GM19324 (cell line): Measurements from ENCODE around the gene CPXM2.
"Not testable (repeated sequence)": the region's sequence is repeated elsewhere in the genome, so short reads cannot be mapped to it uniquely, and the experiment has no call there.

Experiments
- ATAC-seq: cut with Tn5 transposase; IDR thresholded peaks from one replicate; pipeline ENCODE4 v1.9.1; 2021; ENCODE audit warnings: mild to moderate bottlenecking, moderate library complexity; ENCODE audit not compliant: unreplicated experiment, low FRiP score

Gene CPXM2

GRCh38 chr10:123747426-123747825, 144.2 kb downstream of the CPXM2 start:
- ATAC-seq, result no peak

GRCh38 chr10:123746942-123747341, 144.7 kb downstream of the CPXM2 start:
- ATAC-seq, result no peak

- ATAC-seq, result no peak
Observed at GRCh38 chr10:123746520-123746919, 145.1 kb downstream of the CPXM2 start.

- no peak for ATAC-seq
Observed at GRCh38 chr10:123746061-123746460, 145.5 kb downstream of the CPXM2 start.

GRCh38 chr10:123744224-123744536, 147.4 kb downstream of the CPXM2 start:
- no peak for ATAC-seq

- ATAC-seq, result no peak
Observed at GRCh38 chr10:123743441-123744223, 148.0 kb downstream of the CPXM2 start.

- ATAC-seq, result no peak
Observed at GRCh38 chr10:123742751-123743440, 148.7 kb downstream of the CPXM2 start.

- no peak for ATAC-seq
Observed at GRCh38 chr10:123741711-123742110, 149.9 kb downstream of the CPXM2 start.

- no peak for ATAC-seq
Observed at GRCh38 chr10:123741146-123741545, 150.5 kb downstream of the CPXM2 start.

- not testable (repeated sequence) for ATAC-seq
Observed at GRCh38 chr10:123736917-123737316, 154.7 kb downstream of the CPXM2 start.

GRCh38 chr10:123729523-123729922, 162.1 kb downstream of the CPXM2 start:
- no peak for ATAC-seq

GRCh38 chr10:123726836-123727235, 164.8 kb downstream of the CPXM2 start:
- ATAC-seq, result no peak

- ATAC-seq, result no peak
Observed at GRCh38 chr10:123726381-123726780, 165.2 kb downstream of the CPXM2 start.

- no peak for ATAC-seq
Observed at GRCh38 chr10:123724747-123725146, 166.9 kb downstream of the CPXM2 start.

GRCh38 chr10:123722351-123722750, 169.3 kb downstream of the CPXM2 start:
- ATAC-seq, result no peak

GRCh38 chr10:123721441-123722049, 170.1 kb downstream of the CPXM2 start:
- ATAC-seq, result no peak

- ATAC-seq, result no peak
Observed at GRCh38 chr10:123720536-123720935, 171.1 kb downstream of the CPXM2 start.

GRCh38 chr10:123718544-123719060, 173.0 kb downstream of the CPXM2 start:
- no peak for ATAC-seq

- ATAC-seq, result no peak
Observed at GRCh38 chr10:123717336-123717735, 174.3 kb downstream of the CPXM2 start.

- no peak for ATAC-seq
Observed at GRCh38 chr10:123715546-123715945, 176.1 kb downstream of the CPXM2 start.

- no peak for ATAC-seq
Observed at GRCh38 chr10:123706236-123706635, 185.4 kb downstream of the CPXM2 start.
